CD4-positive, CD25-positive, alpha-beta regulatory T cell (primary cell): ENCODE results near the gene DEFB129. TPM values are rescaled to one million over a fixed set of nuclear protein-coding genes. Genes with fewer than 3 reads are reported as not detected.
A peak's percentile ranks its signal among the peaks of the same experiment; 100 is the strongest.
"Not testable (repeated sequence)": the region's sequence is repeated elsewhere in the genome, so short reads cannot be mapped to it uniquely, and the experiment has no call there.

Experiments used
- ATAC-seq, 2 donors: fragments of 150-1000 bp; cut with Tn5 transposase; one replicate each; pipeline ENCODE4 v1.10.0; 2021; ENCODE audit warnings: low read depth in 2 of 2, moderate number of reproducible peaks in 2 of 2, moderate library complexity in 1 of 2
- DNase-seq, 3 donors: peaks; one replicate each; pipeline versions ENCODE4 v3.0.0 to v3.0.0-alpha.2; 2012 to 2022; ENCODE audit warnings: mixed read lengths in 1 of 3
- H3K27ac ChIP-seq: one replicate; pipeline ENCODE4 v1.7.0; 2013; ENCODE audit warnings: mild to moderate bottlenecking, low read length; ENCODE audit not compliant: insufficient read depth, poor library complexity, severe bottlenecking
- H3K27me3 ChIP-seq: one replicate; pipeline ENCODE4 v1.7.0; 2013; ENCODE audit warnings: low read length; ENCODE audit not compliant: control insufficient read depth, insufficient read depth
- H3K36me3 ChIP-seq: one replicate; pipeline ENCODE4 v1.7.0; 2013; ENCODE audit warnings: mild to moderate bottlenecking, low read length, moderate library complexity; ENCODE audit not compliant: control insufficient read depth, insufficient read depth
- H3K4me1 ChIP-seq: 2 replicates; pipeline ENCODE4 v1.7.0; 2013; ENCODE audit warnings: mild to moderate bottlenecking, low read length; ENCODE audit not compliant: insufficient read depth, control insufficient read depth, poor library complexity, severe bottlenecking
- H3K4me3 ChIP-seq: one replicate; pipeline ENCODE4 v1.7.0; 2013; ENCODE audit warnings: low read depth, mild to moderate bottlenecking, low read length, moderate library complexity
- H3K9me3 ChIP-seq, 2 experiments: 1 replicate in 1 of 2; 2 replicates in 1 of 2; pipeline ENCODE4 v1.7.0; 2013; ENCODE audit warnings: low read length in 2 of 2, mild to moderate bottlenecking in 1 of 2, moderate library complexity in 1 of 2; ENCODE audit not compliant: control insufficient read depth in 2 of 2
- H3K27ac Mint-ChIP-seq, 3 donors: one replicate each; pipeline ENCODE4 v1.8.0; 2020 to 2022; ENCODE audit warnings: mild to moderate bottlenecking in 3 of 3, mixed read lengths in 3 of 3, moderate library complexity in 2 of 3
- H3K27me3 Mint-ChIP-seq: one replicate; pipeline ENCODE4 v1.8.0; 2022; ENCODE audit warnings: mild to moderate bottlenecking, mixed read lengths
- H3K36me3 Mint-ChIP-seq: one replicate; pipeline ENCODE4 v1.8.0; 2020; ENCODE audit warnings: mixed read lengths
- H3K4me1 Mint-ChIP-seq, 4 donors: one replicate each; pipeline ENCODE4 v1.8.0; 2020 to 2022; ENCODE audit warnings: mixed read lengths in 4 of 4, mild to moderate bottlenecking in 1 of 4
- H3K4me3 Mint-ChIP-seq, 4 donors: one replicate each; pipeline ENCODE4 v1.8.0; 2020 to 2022; ENCODE audit warnings: mild to moderate bottlenecking in 4 of 4, mixed read lengths in 4 of 4, moderate library complexity in 3 of 4
- H3K9me3 Mint-ChIP-seq, 7 donors: one replicate each; pipeline ENCODE4 v1.8.0; 2020 to 2022; ENCODE audit warnings: mixed read lengths in 7 of 7, mild to moderate bottlenecking in 3 of 7, moderate library complexity in 2 of 7
- polyA plus RNA-seq, 4 donors: library from polyadenylated mRNA; unstranded; fragments of 300-500 nt; fragmentation: Illumina TruSeq; gene quantifications; one replicate each; pipeline ENCODE4 v1.2.3, GENCODE V29; 2021
- total RNA-seq: library from RNA; stranded (reverse); gene quantifications from one replicate; pipeline ENCODE4 v1.2.3, GENCODE V29; 2022

Gene DEFB129
- total and polyA plus RNA-seq, 5 donors from 2014 or later = not detected

GRCh38 chr20:227439-228105, 514 bp downstream of the DEFB129 start:
- no peak overlapping the region for H3K27ac ChIP-seq
- no peaks in the 10 kb centered on the region for H3K36me3 Mint-ChIP-seq
- ATAC-seq = no peak

GRCh38 chr20:235891-236290, 8.8 kb downstream of the DEFB129 start:
- Mint-ChIP-seq H3K27me3 (no peaks in the 10 kb centered on the region), H3K4me1 (peaks cover 9 to 27% (median 12%) of the 10 kb centered on the region in 4 donors), H3K36me3 (no peaks in the 10 kb centered on the region), H3K4me3 (no peak overlapping the region), H3K27ac (no peak overlapping the region), H3K9me3 (no peaks in the 10 kb centered on the region)
- H3K9me3 ChIP-seq = no peaks in the 10 kb centered on the region
- no peaks in the 10 kb centered on the region for H3K27me3 ChIP-seq
- ATAC-seq (no peak), DNase-seq (no peak)
- no peaks in the 10 kb centered on the region for H3K36me3 ChIP-seq
- no peak overlapping the region for H3K27ac ChIP-seq
- peaks cover 10% of the 10 kb centered on the region for H3K4me1 ChIP-seq
- H3K4me3 ChIP-seq = no peak overlapping the region

More at GRCh38 chr20:227439-228105, 514 bp downstream of the DEFB129 start:
- Mint-ChIP-seq H3K27me3 (peaks cover 29% of the 10 kb centered on the region), H3K27ac (peak overlapping the region in 1 of 3 donors; percentile 16), H3K4me3 (no peak overlapping the region), H3K4me1 (peaks cover 0 to 18% (median 0%) of the 10 kb centered on the region in 4 donors), H3K9me3 (peaks cover 0 to 3% (median 0%) of the 10 kb centered on the region in 7 donors)
- no peaks in the 10 kb centered on the region for H3K36me3 ChIP-seq
- no peaks in the 10 kb centered on the region for H3K9me3 ChIP-seq
- no peaks in the 10 kb centered on the region for H3K4me1 ChIP-seq
- DNase-seq = no peak
- H3K4me3 ChIP-seq = no peak overlapping the region
- peaks cover 7% of the 10 kb centered on the region for H3K27me3 ChIP-seq

DNA sequence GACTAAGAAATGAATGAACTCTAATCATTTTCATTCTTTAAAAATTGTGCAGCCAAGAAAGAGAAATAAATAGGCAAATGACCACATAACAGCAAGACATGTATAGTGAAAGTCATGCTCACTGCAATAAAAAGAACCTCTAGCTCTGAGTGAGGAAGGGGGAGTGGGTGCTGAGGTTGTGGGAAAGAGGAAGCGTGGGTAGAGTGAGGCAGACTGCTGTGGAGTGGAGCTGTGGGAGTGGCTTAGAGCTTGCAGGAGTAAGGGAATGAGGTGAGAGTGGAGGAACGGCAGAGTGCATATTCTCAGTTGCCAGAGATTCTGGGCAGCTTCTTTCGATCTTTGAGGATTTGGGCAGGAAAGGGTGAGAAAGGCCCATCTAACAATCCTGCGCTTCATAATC, 10.4 kb downstream of the DEFB129 start:
- Mint-ChIP-seq H3K27ac (peak overlapping the region; percentile 74 to 94 (median 88)), H3K4me1 (peaks cover 9 to 27% (median 12%) of the 10 kb centered on the region in 4 donors), H3K27me3 (peaks cover 5% of the 10 kb centered on the region), H3K9me3 (no peaks in the 10 kb centered on the region), H3K4me3 (peak overlapping the region in 3 of 4 donors; percentile 9 to 83 (median 72)), H3K36me3 (no peaks in the 10 kb centered on the region)
- H3K4me3 ChIP-seq = peak overlapping the region; percentile 67
- H3K36me3 ChIP-seq = no peaks in the 10 kb centered on the region
- ATAC-seq (no peak), DNase-seq (peak in 1 of 3 donors; percentile 28)
- H3K27me3 ChIP-seq = peaks cover 3% of the 10 kb centered on the region
- peak overlapping the region; percentile 18 for H3K27ac ChIP-seq
- no peaks in the 10 kb centered on the region for H3K9me3 ChIP-seq
- peaks cover 10% of the 10 kb centered on the region for H3K4me1 ChIP-seq

- ATAC-seq (peak; percentile 64 to 68), DNase-seq (peak in 2 of 3 donors; percentile 6 to 70)
- H3K36me3 ChIP-seq = no peaks in the 10 kb centered on the region
- peaks cover 10% of the 10 kb centered on the region for H3K4me1 ChIP-seq
- Mint-ChIP-seq H3K27me3 (peaks cover 10% of the 10 kb centered on the region), H3K4me3 (peak overlapping the region in 2 of 4 donors; percentile 72 to 83), H3K27ac (peak overlapping the region; percentile 74 to 94 (median 88)), H3K9me3 (no peaks in the 10 kb centered on the region), H3K4me1 (peaks cover 9 to 27% (median 12%) of the 10 kb centered on the region in 4 donors), H3K36me3 (no peaks in the 10 kb centered on the region)
- H3K27me3 ChIP-seq = peaks cover 5% of the 10 kb centered on the region
- no peaks in the 10 kb centered on the region for H3K9me3 ChIP-seq
- H3K27ac ChIP-seq = peak overlapping the region; percentile 18
- H3K4me3 ChIP-seq = peak overlapping the region; percentile 67
Measured at GRCh38 chr20:237929-238328, 10.9 kb downstream of the DEFB129 start.

GRCh38 chr20:242905-243304, 15.8 kb downstream of the DEFB129 start:
- Mint-ChIP-seq H3K9me3 (peaks cover 0 to 2% (median 0%) of the 10 kb centered on the region in 7 donors), H3K36me3 (no peaks in the 10 kb centered on the region), H3K27ac (no peak overlapping the region), H3K27me3 (peaks cover 19% of the 10 kb centered on the region), H3K4me3 (no peak overlapping the region), H3K4me1 (peaks cover 0 to 10% (median 5%) of the 10 kb centered on the region in 4 donors)
- H3K4me3 ChIP-seq = no peak overlapping the region
- DNase-seq (no peak), ATAC-seq (no peak)
- H3K27me3 ChIP-seq = peaks cover 7% of the 10 kb centered on the region
- H3K4me1 ChIP-seq = peaks cover 4% of the 10 kb centered on the region
- H3K36me3 ChIP-seq = no peaks in the 10 kb centered on the region
- H3K9me3 ChIP-seq = no peaks in the 10 kb centered on the region
- H3K27ac ChIP-seq = no peak overlapping the region

DNA sequence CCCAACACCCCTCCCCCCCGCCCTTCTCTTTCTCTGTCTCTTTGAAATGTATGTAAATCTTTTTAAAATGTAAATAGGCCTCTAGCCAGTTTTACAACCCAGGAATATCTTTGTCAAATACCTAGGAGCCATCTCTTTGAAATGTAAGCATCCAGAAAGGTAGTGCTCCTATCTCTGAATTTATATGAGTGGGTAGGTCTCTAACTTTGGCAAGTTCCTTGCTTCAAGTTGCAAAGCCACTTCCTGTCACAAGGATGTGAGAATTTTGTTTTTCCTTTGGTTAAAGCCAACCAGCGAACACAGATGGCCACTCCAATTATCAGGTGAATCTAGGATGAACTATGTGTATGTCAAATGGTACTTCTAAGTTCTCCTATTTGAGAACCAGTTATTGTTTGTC, 24.3 kb downstream of the DEFB129 start:
- Mint-ChIP-seq H3K27ac (no peak overlapping the region), H3K4me3 (no peak overlapping the region)

DNA sequence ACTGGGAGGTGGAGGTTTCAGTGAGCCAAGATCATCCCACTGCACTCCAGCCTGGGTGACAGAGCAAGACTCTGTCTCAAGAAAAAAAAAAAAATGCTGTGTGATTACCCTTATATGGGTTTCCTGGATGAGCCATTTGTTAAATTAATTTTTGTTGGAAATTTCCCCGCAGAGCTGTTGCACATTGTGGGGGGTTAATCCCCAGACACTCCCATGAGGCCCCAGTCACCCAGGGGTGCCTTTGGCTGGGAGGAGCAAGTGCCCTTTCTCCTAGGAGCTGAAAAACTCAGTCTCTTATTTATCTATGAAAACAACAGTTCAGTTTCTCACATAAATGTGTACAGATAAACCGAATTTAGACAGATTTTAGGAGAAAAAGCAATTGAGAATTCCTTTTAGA, 25.7 kb downstream of the DEFB129 start:
- no peaks in the 10 kb centered on the region for H3K36me3 Mint-ChIP-seq
- Histone ChIP-seq H3K4me1 (no peaks in the 10 kb centered on the region), H3K36me3 (no peaks in the 10 kb centered on the region), H3K27ac (no peak overlapping the region), H3K9me3 (no peaks in the 10 kb centered on the region), H3K4me3 (no peak overlapping the region), H3K27me3 (peaks cover 4% of the 10 kb centered on the region)
- H3K9me3 Mint-ChIP-seq = peaks cover 0 to 2% (median 0%) of the 10 kb centered on the region in 7 donors
- H3K4me1 Mint-ChIP-seq = peaks cover 0 to 6% (median 3%) of the 10 kb centered on the region in 4 donors
- no peak overlapping the region for H3K27ac Mint-ChIP-seq
- H3K4me3 Mint-ChIP-seq = no peak overlapping the region
- H3K27me3 Mint-ChIP-seq = no peaks in the 10 kb centered on the region
- DNase-seq (no peak), ATAC-seq (no peak)

More for the DNA sequence above, 24.3 kb downstream of the DEFB129 start:
- H3K4me1 ChIP-seq = no peaks in the 10 kb centered on the region
- no peak for ATAC-seq
- no peaks in the 10 kb centered on the region for H3K36me3 ChIP-seq
- no peak overlapping the region for H3K27ac ChIP-seq
- peaks cover 4% of the 10 kb centered on the region for H3K27me3 ChIP-seq
- Mint-ChIP-seq H3K4me1 (peaks cover 0 to 6% (median 3%) of the 10 kb centered on the region in 4 donors), H3K9me3 (peaks cover 0 to 2% (median 0%) of the 10 kb centered on the region in 7 donors), H3K36me3 (no peaks in the 10 kb centered on the region), H3K27me3 (peaks cover 7% of the 10 kb centered on the region)
- no peak for DNase-seq
- no peaks in the 10 kb centered on the region for H3K9me3 ChIP-seq
- no peak overlapping the region for H3K4me3 ChIP-seq

DNA sequence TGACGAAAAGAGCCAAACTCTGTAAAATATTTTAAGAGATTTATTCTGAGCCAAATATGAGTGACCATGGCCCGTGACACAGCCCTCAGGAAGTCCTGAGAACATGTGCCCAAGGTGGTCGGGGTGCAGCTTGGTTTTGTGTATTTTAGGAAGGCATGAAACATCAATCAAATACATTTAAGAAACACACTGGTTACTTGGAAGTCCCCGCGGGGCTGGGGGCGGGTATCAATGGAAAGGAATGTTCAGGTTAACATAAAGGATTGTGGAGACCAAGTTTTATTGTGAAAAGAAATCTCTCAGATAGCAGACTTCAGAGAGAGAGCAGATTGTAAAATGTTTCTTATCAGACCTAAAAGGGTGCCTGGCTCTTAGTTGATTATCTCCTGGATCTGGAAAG, 26.4 kb downstream of the DEFB129 start:
- H3K4me1 Mint-ChIP-seq = peaks cover 0 to 12% (median 6%) of the 10 kb centered on the region in 4 donors
- not testable (repeated sequence) for H3K9me3 Mint-ChIP-seq, ATAC-seq, H3K27ac Mint-ChIP-seq, H3K27me3 ChIP-seq, H3K27me3 Mint-ChIP-seq, H3K4me3 Mint-ChIP-seq, H3K36me3 Mint-ChIP-seq, H3K4me1 ChIP-seq, H3K27ac ChIP-seq, H3K36me3 ChIP-seq, DNase-seq, H3K4me3 ChIP-seq, H3K9me3 ChIP-seq
